PC-9 (cell line): ENCODE results near the gene IGDCC3. TPM values are rescaled to one million over a fixed set of nuclear protein-coding genes. Genes with fewer than 3 reads are reported as not detected.

Experiments
- BruUV-seq: library from RNA; stranded (reverse); fragments of 400-500 nt; replicated peaks from 2 replicates; lab custom pipeline; 2021; lab: Mats Ljungman, UMichigan
- CTCF ChIA-PET: fragments of 300-600 bp; sonication (Branson Sonifier 250); formaldehyde crosslinking; loops from one replicate; lab custom pipeline; 2022; ENCODE audit warnings: antibody characterized with exemption; lab: Charles Lee
- POLR2A ChIA-PET: fragments of 300-600 bp; sonication (Branson Sonifier 250); formaldehyde crosslinking; loops from one replicate; lab custom pipeline; 2022; ENCODE audit warnings: antibody characterized with exemption; ENCODE audit not compliant: unreplicated experiment; lab: Charles Lee
- DNase-seq, 2 experiments: peaks; one replicate each; pipeline versions ENCODE4 v3.0.0 to v3.0.0-alpha.2; 2015 to 2022; ENCODE audit warnings: mixed read lengths in 1 of 2
- H2AFZ ChIP-seq: fragments of 200-600 bp; sonication (generic); 2 replicates; pipeline ENCODE4 v1.8.1; 2017; ENCODE audit warnings: antibody characterized with exemption
- H3F3A ChIP-seq: fragments of 200-600 bp; sonication (generic); 2 replicates; pipeline ENCODE4 v1.8.1; 2017; ENCODE audit warnings: antibody characterized with exemption, mild to moderate bottlenecking, low read depth; ENCODE audit not compliant: insufficient read depth
- H3K27ac ChIP-seq: fragments of 200-600 bp; sonication (generic); 2 replicates; pipeline ENCODE4 v1.6.1; 2016; ENCODE audit warnings: mixed run types
- H3K27me3 ChIP-seq: fragments of 200-600 bp; sonication (generic); 2 replicates; pipeline ENCODE4 v1.6.1; 2016; ENCODE audit warnings: low read depth, mixed run types; ENCODE audit not compliant: insufficient read depth
- H3K36me3 ChIP-seq: fragments of 200-600 bp; sonication (generic); 2 replicates; pipeline ENCODE4 v1.6.1; 2016; ENCODE audit warnings: low read depth, mixed run types
- H3K4me1 ChIP-seq: fragments of 200-600 bp; sonication (generic); replicated peaks from 2 replicates; pipeline ENCODE4 v1.6.1; 2016; ENCODE audit warnings: mixed run types; ENCODE audit not compliant: insufficient read depth
- H3K4me2 ChIP-seq: fragments of 200-600 bp; sonication (generic); 2 replicates; pipeline ENCODE4 v1.6.1; 2017; ENCODE audit warnings: mixed run types
- H3K4me3 ChIP-seq: fragments of 200-600 bp; sonication (generic); 2 replicates; pipeline ENCODE4 v1.6.1; 2016; ENCODE audit warnings: mixed run types
- H3K79me2 ChIP-seq: fragments of 200-600 bp; sonication (generic); 2 replicates; pipeline ENCODE4 v1.6.1; 2017; ENCODE audit warnings: low read depth, mixed run types
- H3K9me2 ChIP-seq: fragments of 200-600 bp; sonication (generic); 2 replicates; pipeline ENCODE4 v1.8.1; 2017; ENCODE audit warnings: mild to moderate bottlenecking; ENCODE audit not compliant: insufficient read depth
- H3K9me3 ChIP-seq: fragments of 200-600 bp; sonication (generic); 2 replicates; pipeline ENCODE4 v1.8.1; 2016; ENCODE audit warnings: low read depth; ENCODE audit not compliant: insufficient read depth
- H4K20me1 ChIP-seq: fragments of 200-600 bp; sonication (generic); 2 replicates; pipeline ENCODE4 v1.8.1; 2017; ENCODE audit not compliant: insufficient read depth
- CTCF ChIP-seq: fragments of 200-600 bp; sonication (generic); conservative IDR thresholded peaks from 2 replicates; pipeline ENCODE4 v1.6.1; 2017; ENCODE audit warnings: mixed run types, antibody characterized with exemption, mild to moderate bottlenecking, moderate library complexity
- EZH2 ChIP-seq: fragments of 200-600 bp; sonication (generic); IDR thresholded peaks from 2 replicates; pipeline ENCODE4 v1.8.0; 2017; ENCODE audit warnings: antibody characterized with exemption, low read depth
- intact Hi-C: fragments of 100-400 bp; cut with micrococcal nuclease; formaldehyde crosslinking; loops from one replicate; pipeline ENCODE4 v1.10.0; 2022; ENCODE audit not compliant: unreplicated experiment
- total RNA-seq: library from RNA; stranded (reverse); gene quantifications from 2 replicates; pipeline ENCODE4 v1.2.3, GENCODE V29; 2021

Gene IGDCC3
- total RNA-seq, 1 experiment from 2014 or later, result 0.22 TPM

GRCh38 chr15:65334586-65335231, 43.1 kb downstream of the IGDCC3 start:
- BruUV-seq, result no TSS peak
- no peak for TF ChIP-seq CTCF
- no peak for TF ChIP-seq EZH2

GRCh38 chr15:65333856-65334255, 43.9 kb downstream of the IGDCC3 start:
- H3K9me2 ChIP-seq, result no peaks in the 10 kb centered on the region
- no peaks in the 10 kb centered on the region for H4K20me1 ChIP-seq
- TF ChIP-seq EZH2 (no peak), CTCF (no peak)
- DNase-seq, result no peak
- no peaks in the 10 kb centered on the region for H3K9me3 ChIP-seq
- BruUV-seq, result no TSS peak
- ChIA-PET POLR2A (no interaction called here), CTCF (no interaction called here)
- no peak overlapping the region for H3K27ac ChIP-seq
- H3F3A ChIP-seq, result no peaks in the 10 kb centered on the region
- H2AFZ ChIP-seq, result no peak overlapping the region
- H3K4me2 ChIP-seq, result no peak overlapping the region
- no peaks in the 10 kb centered on the region; the same call in 1 of the 2 replicates for H3K27me3 ChIP-seq
- no peaks in the 10 kb centered on the region for H3K79me2 ChIP-seq
- intact Hi-C loops, result no loop called here
- H3K4me1 ChIP-seq, result no peaks in the 10 kb centered on the region
- no peak overlapping the region for H3K4me3 ChIP-seq
- no peaks in the 10 kb centered on the region for H3K36me3 ChIP-seq

More at GRCh38 chr15:65334586-65335231, 43.1 kb downstream of the IGDCC3 start:
- Histone ChIP-seq H3K9me3 (no peaks in the 10 kb centered on the region), H4K20me1 (no peaks in the 10 kb centered on the region), H3K4me2 (no peak overlapping the region), H2AFZ (no peak overlapping the region), H3K27ac (no peak overlapping the region), H3K79me2 (no peaks in the 10 kb centered on the region), H3K36me3 (no peaks in the 10 kb centered on the region), H3K9me2 (no peaks in the 10 kb centered on the region), H3F3A (no peaks in the 10 kb centered on the region), H3K27me3 (no peaks in the 10 kb centered on the region; the same call in 1 of the 2 replicates), H3K4me1 (no peaks in the 10 kb centered on the region), H3K4me3 (no peak overlapping the region)
- DNase-seq, result peak in 1 of 2 experiments; percentile 20
- ChIA-PET CTCF (interaction anchor here (0.6 kb wide), 1 partner anchor 9 kb away, joined by 6 read pairs; no protein-coding TSS in a partner anchor), POLR2A (no interaction called here)
- intact Hi-C loops, result no loop called here

GRCh38 chr15:65333148-65333820, 44.5 kb downstream of the IGDCC3 start:
- H3K4me1 ChIP-seq, result no peaks in the 10 kb centered on the region
- no peak overlapping the region for H3K4me2 ChIP-seq
- CTCF ChIA-PET, result no interaction called here
- H3K9me3 ChIP-seq, result no peaks in the 10 kb centered on the region
- no peak for TF ChIP-seq EZH2
- no peak for TF ChIP-seq CTCF
- H3K27ac ChIP-seq, result no peak overlapping the region
- H3K9me2 ChIP-seq, result no peaks in the 10 kb centered on the region
- intact Hi-C loops, result no loop called here
- H3K4me3 ChIP-seq, result no peak overlapping the region
- no peaks in the 10 kb centered on the region; the same call in 1 of the 2 replicates for H3K27me3 ChIP-seq
- no TSS peak for BruUV-seq
- H3F3A ChIP-seq, result no peaks in the 10 kb centered on the region
- no peaks in the 10 kb centered on the region for H3K36me3 ChIP-seq
- H3K79me2 ChIP-seq, result no peaks in the 10 kb centered on the region
- POLR2A ChIA-PET, result no interaction called here
- H2AFZ ChIP-seq, result no peak overlapping the region
- no peak for DNase-seq
- H4K20me1 ChIP-seq, result no peaks in the 10 kb centered on the region
